ENCODE measurements around the gene TNFRSF13B.

DNA sequence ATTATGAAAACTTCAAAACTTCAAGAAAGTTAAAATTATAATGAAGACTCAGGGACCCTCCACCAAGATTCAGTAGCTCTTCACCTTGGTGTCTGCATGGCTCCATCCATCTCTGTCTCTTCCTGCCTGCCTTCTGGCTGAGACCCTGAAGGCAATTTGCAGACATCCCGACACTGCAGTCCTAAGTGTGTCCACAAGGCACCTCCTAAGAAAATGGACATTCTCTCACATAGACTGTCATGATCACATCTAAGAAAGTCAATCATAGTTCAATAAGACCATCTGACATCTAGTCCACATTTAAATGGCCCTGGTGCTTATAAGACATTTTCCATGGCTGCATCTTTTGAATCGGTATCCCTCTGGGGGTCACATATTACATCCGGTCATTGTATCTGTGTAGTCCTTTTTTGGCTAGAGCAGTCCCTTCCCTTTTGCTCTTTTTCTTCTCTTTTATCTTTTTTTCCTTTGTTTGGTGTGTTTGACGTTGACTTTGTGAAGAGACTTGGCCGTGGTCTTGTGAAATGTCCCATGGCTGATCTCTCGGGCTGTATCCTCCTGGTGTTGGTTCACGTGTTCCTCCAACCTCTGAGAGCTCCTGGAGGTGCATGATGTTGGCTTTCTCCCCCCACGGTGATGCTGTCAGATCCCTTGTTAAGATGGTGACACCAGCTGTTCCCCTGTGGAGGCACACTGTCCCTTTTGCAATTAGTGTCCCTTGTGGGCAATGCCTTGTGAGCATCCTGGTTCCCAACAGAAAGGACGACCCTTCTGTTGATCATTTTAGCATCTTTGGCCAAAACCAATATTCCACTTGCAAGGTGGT lies 5.0 kb upstream of the TNFRSF13B start:
- TF ChIP-seq POLR2A (IDR thresholded peaks at IDR 0.05) = no peak
- TF ChIP-seq, protein P1, sequence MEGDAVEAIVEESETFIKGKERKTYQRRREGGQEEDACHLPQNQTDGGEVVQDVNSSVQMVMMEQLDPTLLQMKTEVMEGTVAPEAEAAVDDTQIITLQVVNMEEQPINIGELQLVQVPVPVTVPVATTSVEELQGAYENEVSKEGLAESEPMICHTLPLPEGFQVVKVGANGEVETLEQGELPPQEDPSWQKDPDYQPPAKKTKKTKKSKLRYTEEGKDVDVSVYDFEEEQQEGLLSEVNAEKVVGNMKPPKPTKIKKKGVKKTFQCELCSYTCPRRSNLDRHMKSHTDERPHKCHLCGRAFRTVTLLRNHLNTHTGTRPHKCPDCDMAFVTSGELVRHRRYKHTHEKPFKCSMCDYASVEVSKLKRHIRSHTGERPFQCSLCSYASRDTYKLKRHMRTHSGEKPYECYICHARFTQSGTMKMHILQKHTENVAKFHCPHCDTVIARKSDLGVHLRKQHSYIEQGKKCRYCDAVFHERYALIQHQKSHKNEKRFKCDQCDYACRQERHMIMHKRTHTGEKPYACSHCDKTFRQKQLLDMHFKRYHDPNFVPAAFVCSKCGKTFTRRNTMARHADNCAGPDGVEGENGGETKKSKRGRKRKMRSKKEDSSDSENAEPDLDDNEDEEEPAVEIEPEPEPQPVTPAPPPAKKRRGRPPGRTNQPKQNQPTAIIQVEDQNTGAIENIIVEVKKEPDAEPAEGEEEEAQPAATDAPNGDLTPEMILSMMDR (IDR thresholded peaks at IDR 0.05) = no peak

Measured in uterus (tissue), 2 donors.